Breast epithelium (tissue), 4 donors: Measurements from ENCODE around the gene PPP1R37. TPM values are rescaled to one million over a fixed set of nuclear protein-coding genes. Genes with fewer than 3 reads are reported as not detected.

Source experiments
- DNase-seq, 2 donors: peaks; one replicate each; pipeline ENCODE4 v3.0.0-alpha.2; 2019; ENCODE audit warnings: low spot score in 2 of 2
- H3K27ac ChIP-seq, 2 donors: fragments of 200-600 bp; sonication (generic) in 1 of 2; one replicate each; pipeline ENCODE4 v1.5.1; 2016 to 2019; ENCODE audit warnings: mild to moderate bottlenecking in 1 of 2
- H3K27me3 ChIP-seq, 2 donors: fragments of 200-600 bp; sonication (generic) in 1 of 2; one replicate each; pipeline versions ENCODE4 v1.5.1 to v1.6.0; 2017 to 2019; ENCODE audit warnings: control low read depth in 1 of 2, mild to moderate bottlenecking in 1 of 2
- H3K36me3 ChIP-seq: fragments of 200-600 bp; one replicate; pipeline ENCODE4 v1.5.1; 2019
- H3K4me1 ChIP-seq, 2 donors: fragments of 200-600 bp; sonication (generic); one replicate each; pipeline ENCODE4 v1.5.1; 2016 to 2019; ENCODE audit warnings: control low read depth in 1 of 2
- H3K4me3 ChIP-seq, 3 donors: fragments of 200-600 bp; sonication (generic); 1 replicate in 2 of 3; 2 replicates in 1 of 3; pipeline ENCODE4 v1.5.1; 2016 to 2019; ENCODE audit warnings: mild to moderate bottlenecking in 3 of 3, moderate library complexity in 2 of 3
- H3K9me3 ChIP-seq, 2 donors: fragments of 200-600 bp; sonication (generic) in 1 of 2; one replicate each; pipeline ENCODE4 v1.5.1; 2016 to 2019; ENCODE audit warnings: control low read depth in 1 of 2
- CTCF ChIP-seq, 3 donors: fragments of 450-650 bp; IDR thresholded peaks; one replicate each; pipeline ENCODE4 v1.5.1; 2016 to 2017; ENCODE audit warnings: antibody characterized with exemption in 3 of 3, mild to moderate bottlenecking in 3 of 3, moderate library complexity in 3 of 3
- POLR2A ChIP-seq: fragments of 450-650 bp; IDR thresholded peaks from one replicate; pipeline ENCODE4 v1.6.1; 2016; ENCODE audit warnings: antibody characterized with exemption, mild to moderate bottlenecking, moderate library complexity
- POLR2AphosphoS5 ChIP-seq, 3 donors: sonication (generic); formaldehyde crosslinking; IDR thresholded peaks; one replicate each; pipeline ENCODE4 v1.6.1; 2017; ENCODE audit warnings: antibody characterized with exemption in 3 of 3
- intact Hi-C: fragments of 100-400 bp; cut with DNase I; formaldehyde crosslinking; loops from one replicate; pipeline ENCODE4 v1.15.1; 2023; ENCODE audit warnings: low total_unique reads
- total RNA-seq, 3 donors: library from RNA; depleted of rRNA; stranded (reverse); fragments of >200 nt; gene quantifications; one replicate each; pipeline ENCODE4 v1.1.0, GENCODE V29; 2016

Gene PPP1R37
- total RNA-seq, 3 donors from 2014 or later = 18.6 to 50.8 (median 33.8) TPM

GRCh38 chr19:45098521-45099466 is 5.8 kb downstream of the PPP1R37 start:
- no peaks in the 10 kb centered on the region for H3K9me3 ChIP-seq
- no peak for DNase-seq
- peak overlapping the region; percentile 81 to 93 for H3K27ac ChIP-seq
- H3K4me1 ChIP-seq = peaks cover 21 to 59% of the 10 kb centered on the region in 2 donors
- H3K27me3 ChIP-seq = no peaks in the 10 kb centered on the region
- no peak for TF ChIP-seq POLR2A
- TF ChIP-seq POLR2AphosphoS5 (IDR thresholded peaks at IDR 0.05) = no peak
- H3K36me3 ChIP-seq = no peaks in the 10 kb centered on the region
- intact Hi-C loops = no loop called here
- H3K4me3 ChIP-seq = peak overlapping the region; percentile 2 to 48 (median 7)

GRCh38 chr19:45099467-45100191 is 6.7 kb downstream of the PPP1R37 start:
- intact Hi-C loops = no loop called here
- Histone ChIP-seq H3K9me3 (no peaks in the 10 kb centered on the region), H3K27ac (peak overlapping the region; percentile 81 to 93), H3K36me3 (no peaks in the 10 kb centered on the region), H3K4me1 (peaks cover 25 to 54% of the 10 kb centered on the region in 2 donors), H3K27me3 (no peaks in the 10 kb centered on the region), H3K4me3 (no peak overlapping the region)
- TF ChIP-seq POLR2A = no peak
- no peak for TF ChIP-seq POLR2AphosphoS5 (IDR thresholded peaks at IDR 0.05)
- TF ChIP-seq CTCF (IDR thresholded peaks at IDR 0.05) = no peak
- no peak for DNase-seq

- Histone ChIP-seq H3K9me3 (no peaks in the 10 kb centered on the region), H3K27ac (peak overlapping the region; percentile 81 to 93), H3K27me3 (no peaks in the 10 kb centered on the region), H3K36me3 (no peaks in the 10 kb centered on the region), H3K4me1 (peaks cover 22 to 54% of the 10 kb centered on the region in 2 donors), H3K4me3 (no peak overlapping the region)
- DNase-seq = no peak
- TF ChIP-seq CTCF (IDR thresholded peaks at IDR 0.05) (no peak), POLR2AphosphoS5 (IDR thresholded peaks at IDR 0.05) (no peak), POLR2A (no peak)
- intact Hi-C loops = no loop called here
Observed at GRCh38 chr19:45100201-45100600, 7.2 kb downstream of the PPP1R37 start.

- peak overlapping the region; percentile 8 to 93 for H3K27ac ChIP-seq
- intact Hi-C loops = no loop called here
- peaks cover 22 to 49% of the 10 kb centered on the region in 2 donors for H3K4me1 ChIP-seq
- no peak for DNase-seq
- H3K9me3 ChIP-seq = no peaks in the 10 kb centered on the region
- H3K27me3 ChIP-seq = no peaks in the 10 kb centered on the region
- H3K4me3 ChIP-seq = no peak overlapping the region
- TF ChIP-seq POLR2A (no peak), CTCF (IDR thresholded peaks at IDR 0.05) (no peak), POLR2AphosphoS5 (IDR thresholded peaks at IDR 0.05) (no peak)
- no peaks in the 10 kb centered on the region for H3K36me3 ChIP-seq
Observed at GRCh38 chr19:45100846-45101252, 7.9 kb downstream of the PPP1R37 start.

- H3K4me3 ChIP-seq = no peak overlapping the region
- no peaks in the 10 kb centered on the region for H3K9me3 ChIP-seq
- peaks cover 22 to 42% of the 10 kb centered on the region in 2 donors for H3K4me1 ChIP-seq
- no peak for TF ChIP-seq POLR2A
- no peak for TF ChIP-seq POLR2AphosphoS5 (IDR thresholded peaks at IDR 0.05)
- no peak for TF ChIP-seq CTCF (IDR thresholded peaks at IDR 0.05)
- intact Hi-C loops = no loop called here
- H3K27ac ChIP-seq = peak overlapping the region in 1 of 2 donors; percentile 8
- DNase-seq = no peak
- H3K27me3 ChIP-seq = no peaks in the 10 kb centered on the region
- no peaks in the 10 kb centered on the region for H3K36me3 ChIP-seq
Observed at GRCh38 chr19:45101806-45102205, 8.8 kb downstream of the PPP1R37 start.
